Astrocyte (in vitro differentiated cells and primary cell): ENCODE measurements around the gene CTRB1. TPM values are rescaled to one million over a fixed set of nuclear protein-coding genes. Genes with fewer than 3 reads are reported as not detected.

ENCODE experiments used
- DNase-seq: peaks from one replicate; pipeline ENCODE4 v3.0.0-alpha.2; 2010; ENCODE audit warnings: low read depth
- FAIRE-seq: peaks from 2 replicates; lab custom pipeline; 2011; peaks lifted over from hg19 to GRCh38; lab: Jason Lieb, UNC
- H2AFZ ChIP-seq: 2 replicates; pipeline ENCODE4 v1.6.0; 2012; ENCODE audit warnings: low read depth, low read length, inconsistent platforms
- H3K27ac ChIP-seq: 2 replicates; pipeline ENCODE4 v1.5.1; 2011; ENCODE audit warnings: low read depth, low read length, inconsistent platforms
- H3K27me3 ChIP-seq: 2 replicates; pipeline ENCODE4 v1.6.0; 2011; ENCODE audit warnings: low read length, inconsistent platforms; ENCODE audit not compliant: insufficient read depth
- H3K36me3 ChIP-seq: 2 replicates; pipeline ENCODE4 v1.5.1; 2011; ENCODE audit warnings: low read length, inconsistent platforms; ENCODE audit not compliant: insufficient read depth
- H3K4me1 ChIP-seq: 2 replicates; pipeline ENCODE4 v1.5.1; 2011; ENCODE audit warnings: low read length, inconsistent platforms; ENCODE audit not compliant: insufficient read depth
- H3K4me2 ChIP-seq: 2 replicates; pipeline ENCODE4 v1.6.0; 2012; ENCODE audit warnings: low read length, inconsistent platforms
- H3K4me3 ChIP-seq: 2 replicates; pipeline ENCODE4 v1.5.1; 2011; ENCODE audit warnings: low read depth, mild to moderate bottlenecking, low read length, inconsistent platforms; ENCODE audit not compliant: insufficient read depth
- H3K79me2 ChIP-seq: 2 replicates; pipeline ENCODE4 v1.6.0; 2012; ENCODE audit warnings: mild to moderate bottlenecking, low read length, inconsistent platforms; ENCODE audit not compliant: insufficient read depth
- H3K9ac ChIP-seq: 2 replicates; pipeline ENCODE4 v1.6.0; 2012; ENCODE audit warnings: mild to moderate bottlenecking, low read length, inconsistent platforms
- H3K9me3 ChIP-seq: 2 replicates; pipeline ENCODE4 v1.5.1; 2012; ENCODE audit warnings: low read depth, mild to moderate bottlenecking, low read length, inconsistent platforms; ENCODE audit not compliant: insufficient read depth
- H4K20me1 ChIP-seq: 2 replicates; pipeline ENCODE4 v1.6.0; 2012; ENCODE audit warnings: low read length, inconsistent platforms; ENCODE audit not compliant: insufficient read depth
- H3K27ac Mint-ChIP-seq: one replicate; pipeline ENCODE4 v1.8.0; 2021; ENCODE audit warnings: mild to moderate bottlenecking, mixed read lengths; ENCODE audit not compliant: unreplicated experiment
- H3K27me3 Mint-ChIP-seq: one replicate; pipeline ENCODE4 v1.8.0; 2021; ENCODE audit warnings: low read depth, mixed read lengths; ENCODE audit not compliant: unreplicated experiment
- H3K36me3 Mint-ChIP-seq: one replicate; pipeline ENCODE4 v1.8.0; 2021; ENCODE audit warnings: low read depth, mixed read lengths; ENCODE audit not compliant: unreplicated experiment
- H3K4me1 Mint-ChIP-seq: one replicate; pipeline ENCODE4 v1.8.0; 2021; ENCODE audit warnings: low read depth, mixed read lengths; ENCODE audit not compliant: unreplicated experiment
- H3K4me3 Mint-ChIP-seq: one replicate; pipeline ENCODE4 v1.8.0; 2021; ENCODE audit warnings: mild to moderate bottlenecking, moderate library complexity, mixed read lengths; ENCODE audit not compliant: unreplicated experiment
- H3K9me3 Mint-ChIP-seq: one replicate; pipeline ENCODE4 v1.8.0; 2021; ENCODE audit warnings: mild to moderate bottlenecking, mixed read lengths; ENCODE audit not compliant: unreplicated experiment
- CTCF ChIP-seq: IDR thresholded peaks from 2 replicates; pipeline ENCODE4 v1.5.1; 2011; ENCODE audit warnings: low read depth, mild to moderate bottlenecking, inconsistent platforms, low read length, moderate library complexity; ENCODE audit not compliant: insufficient read depth
- EZH2 ChIP-seq: IDR thresholded peaks from 2 replicates; pipeline ENCODE4 v1.6.1; 2012; ENCODE audit warnings: mild to moderate bottlenecking, low read length, inconsistent platforms; ENCODE audit not compliant: insufficient read depth
- total RNA-seq: library from RNA; stranded (reverse); gene quantifications from 2 replicates; pipeline ENCODE4 v1.2.1, GENCODE V29; 2021

CTRB1 gene
- total RNA-seq, 1 donor from 2014 or later, result not detected

GRCh38 chr16:75175074-75175473 lies 43.7 kb upstream of the CTRB1 start:
- H3K4me3 ChIP-seq, result no peak overlapping the region
- Mint-ChIP-seq H3K27ac (no peak overlapping the region), H3K4me1 (no peaks in the 10 kb centered on the region), H3K27me3 (no peaks in the 10 kb centered on the region), H3K36me3 (peaks cover 31% of the 10 kb centered on the region), H3K9me3 (peaks cover 68% of the 10 kb centered on the region), H3K4me3 (no peak overlapping the region)
- no peak overlapping the region for H3K27ac ChIP-seq
- no peak for DNase-seq
- no peak for FAIRE-seq
- H3K27me3 ChIP-seq, result no peaks in the 10 kb centered on the region
- H3K4me1 ChIP-seq, result no peaks in the 10 kb centered on the region
- H3K36me3 ChIP-seq, result peaks cover 9% of the 10 kb centered on the region
- no peaks in the 10 kb centered on the region for H4K20me1 ChIP-seq
- TF ChIP-seq CTCF, result no peak
- no peak for TF ChIP-seq EZH2
- no peak overlapping the region for H3K4me2 ChIP-seq
- no peak overlapping the region for H3K9ac ChIP-seq
- no peaks in the 10 kb centered on the region for H3K79me2 ChIP-seq
- peaks cover 38% of the 10 kb centered on the region for H3K9me3 ChIP-seq
- no peak overlapping the region for H2AFZ ChIP-seq

- Histone ChIP-seq H3K9ac (no peak overlapping the region), H3K9me3 (peaks cover 29% of the 10 kb centered on the region), H3K27me3 (no peaks in the 10 kb centered on the region), H2AFZ (no peak overlapping the region), H3K79me2 (no peaks in the 10 kb centered on the region), H3K36me3 (no peaks in the 10 kb centered on the region), H4K20me1 (no peaks in the 10 kb centered on the region), H3K4me1 (no peaks in the 10 kb centered on the region), H3K4me2 (no peak overlapping the region), H3K27ac (no peak overlapping the region), H3K4me3 (no peak overlapping the region)
- FAIRE-seq (no peak), DNase-seq (no peak)
- H3K4me1 Mint-ChIP-seq, result no peaks in the 10 kb centered on the region
- peaks cover 21% of the 10 kb centered on the region for H3K36me3 Mint-ChIP-seq
- peaks cover under 1% of the 10 kb centered on the region for H3K27me3 Mint-ChIP-seq
- peaks cover 61% of the 10 kb centered on the region for H3K9me3 Mint-ChIP-seq
- H3K4me3 Mint-ChIP-seq, result no peak overlapping the region
- no peak overlapping the region for H3K27ac Mint-ChIP-seq
- no peak for TF ChIP-seq EZH2
- TF ChIP-seq CTCF, result no peak
Measured at GRCh38 chr16:75176926-75177325, 41.9 kb upstream of the CTRB1 start.

- FAIRE-seq (no peak), DNase-seq (no peak)
- no peaks in the 10 kb centered on the region for H3K79me2 ChIP-seq
- peaks cover 51% of the 10 kb centered on the region for H3K9me3 Mint-ChIP-seq
- H3K27ac Mint-ChIP-seq, result no peak overlapping the region
- H3K27me3 Mint-ChIP-seq, result peaks cover 4% of the 10 kb centered on the region
- H2AFZ ChIP-seq, result no peak overlapping the region
- TF ChIP-seq CTCF (no peak), EZH2 (no peak)
- no peak overlapping the region for H3K4me3 Mint-ChIP-seq
- H3K9me3 ChIP-seq, result peaks cover 16% of the 10 kb centered on the region
- H3K36me3 Mint-ChIP-seq, result peaks cover 4% of the 10 kb centered on the region
- no peak overlapping the region for H3K27ac ChIP-seq
- H3K9ac ChIP-seq, result no peak overlapping the region
- H3K4me1 Mint-ChIP-seq, result no peaks in the 10 kb centered on the region
- no peaks in the 10 kb centered on the region for H3K4me1 ChIP-seq
- no peak overlapping the region for H3K4me3 ChIP-seq
- H3K27me3 ChIP-seq, result no peaks in the 10 kb centered on the region
- H3K36me3 ChIP-seq, result no peaks in the 10 kb centered on the region
- H4K20me1 ChIP-seq, result no peaks in the 10 kb centered on the region
- H3K4me2 ChIP-seq, result no peak overlapping the region
Measured at GRCh38 chr16:75179208-75179607, 39.6 kb upstream of the CTRB1 start.
